SK-N-SH (cell line): Measurements from ENCODE around the gene CUL1. TPM values are rescaled to one million over a fixed set of nuclear protein-coding genes. Genes with fewer than 3 reads are reported as not detected.

Experiments
- CTCF ChIA-PET: fragments of 300-600, 350-600 bp; formaldehyde crosslinking; extraction: SDS; loops from one replicate; lab custom pipeline; 2021; lab: Yijun Ruan, JAX
- POLR2A ChIA-PET: fragments of 350-600 bp; sonication (Branson Sonifier 250); formaldehyde crosslinking; extraction: SDS; loops from one replicate; lab custom pipeline; 2020; ENCODE audit warnings: antibody characterized with exemption, inconsistent platforms; lab: Yijun Ruan, JAX
- DNase-seq: peaks from one replicate; pipeline ENCODE4 v3.0.0; 2012
- H2AFZ ChIP-seq: fragments of 200-600 bp; sonication (generic); 2 replicates; pipeline ENCODE4 v1.8.1; 2016; ENCODE audit warnings: antibody characterized with exemption, mild to moderate bottlenecking, low read depth
- H3F3A ChIP-seq: fragments of 200-600 bp; sonication (generic); replicated peaks from 2 replicates; pipeline ENCODE3; 2016; ENCODE audit warnings: antibody characterized with exemption, mild to moderate bottlenecking; ENCODE audit not compliant: insufficient read depth
- H3K27ac ChIP-seq, 2 experiments: fragments of 200-500 bp in 1 of 2; fragments of 200-600 bp in 1 of 2; sonication (Bioruptor generic) in 1 of 2; sonication (generic), shearing (Covaris generic) in 1 of 2; 2 replicates each; pipeline versions ENCODE4 v1.5.1 to v1.6.1; 2014 to 2016; ENCODE audit warnings: low read depth in 2 of 2, inconsistent platforms in 1 of 2, low read length in 1 of 2, mild to moderate bottlenecking in 1 of 2, mixed read lengths in 1 of 2
- H3K27me3 ChIP-seq: fragments of 200-600 bp; sonication (generic), shearing (Covaris generic); 2 replicates; pipeline ENCODE4 v1.6.1; 2016; ENCODE audit warnings: mixed run types; ENCODE audit not compliant: insufficient read depth
- H3K36me3 ChIP-seq, 2 experiments: fragments of 200-500 bp in 1 of 2; fragments of 200-600 bp in 1 of 2; sonication (Bioruptor generic) in 1 of 2; sonication (generic) in 1 of 2; replicated peaks in 1 of 2; 2 replicates each; pipeline versions ENCODE3 to v1.5.1; 2014 to 2016; ENCODE audit warnings: low read length in 1 of 2, mild to moderate bottlenecking in 1 of 2; ENCODE audit not compliant: insufficient read depth in 2 of 2, control insufficient read depth in 1 of 2
- H3K4me1 ChIP-seq, 2 experiments: fragments of 200-500 bp in 1 of 2; fragments of 200-600 bp in 1 of 2; sonication (Bioruptor generic) in 1 of 2; sonication (generic), shearing (Covaris generic) in 1 of 2; 2 replicates each; pipeline versions ENCODE4 v1.5.1 to v1.6.1; 2014 to 2016; ENCODE audit warnings: low read depth in 1 of 2, low read length in 1 of 2, mixed run types in 1 of 2; ENCODE audit not compliant: insufficient read depth in 2 of 2, control insufficient read depth in 1 of 2
- H3K4me2 ChIP-seq: fragments of 200-600 bp; sonication (generic), shearing (Covaris generic); 2 replicates; pipeline ENCODE4 v1.6.1; 2017; ENCODE audit warnings: mixed run types
- H3K4me3 ChIP-seq, 2 experiments: fragments of 200-500 bp in 1 of 2; fragments of 200-600 bp in 1 of 2; sonication (Bioruptor generic) in 1 of 2; sonication (generic), shearing (Covaris generic) in 1 of 2; 2 replicates each; pipeline versions ENCODE4 v1.5.1 to v1.8.1; 2014 to 2016; ENCODE audit warnings: low read depth in 2 of 2, inconsistent platforms in 1 of 2, low read length in 1 of 2, mild to moderate bottlenecking in 1 of 2, mixed read lengths in 1 of 2, moderate library complexity in 1 of 2
- H3K79me2 ChIP-seq: fragments of 200-600 bp; sonication (generic); 2 replicates; pipeline ENCODE4 v1.8.1; 2017; ENCODE audit warnings: mild to moderate bottlenecking; ENCODE audit not compliant: insufficient read depth
- H3K9ac ChIP-seq: fragments of 200-600 bp; sonication (generic); 2 replicates; pipeline ENCODE4 v1.6.1; 2017; ENCODE audit warnings: mixed run types
- H3K9me2 ChIP-seq: fragments of 200-600 bp; sonication (generic); 2 replicates; pipeline ENCODE4 v1.6.1; 2017; ENCODE audit warnings: mixed run types
- H3K9me3 ChIP-seq: fragments of 200-600 bp; sonication (generic); 2 replicates; pipeline ENCODE4 v1.6.1; 2017; ENCODE audit warnings: mixed run types, mild to moderate bottlenecking, moderate library complexity
- H4K20me1 ChIP-seq: fragments of 200-600 bp; sonication (generic); 2 replicates; pipeline ENCODE4 v1.6.1; 2017; ENCODE audit warnings: mild to moderate bottlenecking, mixed run types; ENCODE audit not compliant: insufficient read depth
- EP300 ChIP-seq, 2 experiments: IDR thresholded peaks; 2 replicates each; pipeline versions ENCODE4 v1.4.0 to v1.6.1; 2012; ENCODE audit warnings: borderline replicate concordance in 1 of 2, low read depth in 1 of 2, low read length in 1 of 2
- GABPA ChIP-seq: IDR thresholded peaks from 2 replicates; pipeline ENCODE4 v1.4.0; 2012; ENCODE audit warnings: low read depth, mild to moderate bottlenecking
- NFIC ChIP-seq: IDR thresholded peaks from 2 replicates; pipeline ENCODE4 v1.4.0; 2012; ENCODE audit warnings: borderline replicate concordance
- NRF1 ChIP-seq: IDR thresholded peaks from 2 replicates; pipeline ENCODE4 v1.6.1; 2012; ENCODE audit warnings: low read depth, mild to moderate bottlenecking, low read length
- SIN3A ChIP-seq: IDR thresholded peaks from 2 replicates; pipeline ENCODE4 v1.6.1; 2012; ENCODE audit warnings: low read depth, mild to moderate bottlenecking, low read length, moderate library complexity, borderline replicate concordance
- YY1 ChIP-seq: IDR thresholded peaks from 2 replicates; pipeline ENCODE4 v1.4.0; 2012; ENCODE audit warnings: low read depth, mild to moderate bottlenecking
- WGBS: methylation state at CpG from one replicate; pipeline ENCODE4 v1.1.6; 2017; ENCODE audit warnings: low lambda C conversion rate; 5-methylcytosine and 5-hydroxymethylcytosine counted together
- polyA plus RNA-seq, 3 experiments: library from polyadenylated mRNA; depleted of rRNA; stranded (reverse); fragments of >200 nt; gene quantifications; 2 replicates each; pipeline ENCODE4 v1.2.3, GENCODE V29; 2012

Gene CUL1
- polyA plus RNA-seq, 1 of the 3 experiments (the other 2 are of a cell fraction) = 45.2 TPM

DNA sequence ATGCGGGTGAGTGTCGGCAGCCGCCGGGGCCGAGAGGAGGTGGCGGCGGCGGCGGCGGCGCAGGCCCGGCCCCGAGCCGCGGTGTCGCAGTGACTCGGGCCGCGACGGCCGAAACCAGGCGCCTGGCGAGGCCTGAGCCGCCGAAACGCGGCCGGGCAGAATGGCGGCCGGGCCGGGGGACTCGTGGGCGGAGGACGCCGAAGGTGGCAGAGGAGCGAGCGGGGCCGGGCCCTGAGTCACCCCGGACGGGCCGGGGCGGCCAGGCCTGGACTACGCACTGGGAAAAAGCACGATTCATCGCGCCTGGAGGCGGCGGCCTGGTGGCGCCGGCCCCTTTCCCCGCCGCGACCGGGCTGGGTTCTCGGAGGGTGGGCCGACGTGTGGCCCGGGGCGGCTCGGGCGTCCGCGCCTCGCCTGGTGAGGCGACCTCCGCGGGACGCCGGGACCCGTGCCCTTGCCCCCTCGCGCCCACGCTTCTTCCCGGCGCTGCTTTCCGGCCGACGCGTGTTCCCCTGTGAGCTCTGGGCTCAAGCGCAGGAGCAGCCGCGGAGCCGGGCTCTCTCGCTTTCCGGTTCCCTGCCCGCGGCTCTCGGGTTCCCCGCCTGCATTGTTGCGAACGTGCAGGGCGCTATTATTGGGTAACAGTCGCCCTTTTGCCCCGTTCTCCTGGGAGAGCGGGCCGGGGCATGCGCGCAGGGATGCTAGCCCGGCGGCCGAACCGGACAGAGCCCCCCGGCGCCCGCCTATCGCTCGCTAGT, 500 bp downstream of the CUL1 start:
- Histone ChIP-seq H3K4me3 (peak overlapping the region; percentile 84 to 100), H2AFZ (peak overlapping the region; percentile 7; the same call in 1 of the 2 replicates), H3K4me1 (peaks cover 28 to 33% of the 10 kb centered on the region in 2 experiments), H3F3A (peaks cover 13% of the 10 kb centered on the region), H3K27ac (peak overlapping the region; percentile 77 to 91), H3K36me3 (peaks cover 0 to 2% of the 10 kb centered on the region in 2 experiments), H3K9me2 (no peaks in the 10 kb centered on the region), H3K27me3 (no peaks in the 10 kb centered on the region), H3K79me2 (peaks cover 51% of the 10 kb centered on the region), H3K4me2 (peak overlapping the region; percentile 96), H4K20me1 (peaks cover 46% of the 10 kb centered on the region), H3K9ac (peak overlapping the region; percentile 86), H3K9me3 (no peaks in the 10 kb centered on the region)
- 4% methylated on average over 18 of the region's 107 CpGs for WGBS
- DNase-seq = peak; percentile 89
- TF ChIP-seq NRF1 = peak; percentile 58
- TF ChIP-seq YY1 = peak; percentile 11; the same call in 1 of the 2 replicates
- TF ChIP-seq EP300 (IDR thresholded peaks at IDR 0.05; ENCODE audit: borderline replicate concordance in 1 of 2, low read depth in 1 of 2, low read length in 1 of 2) = 0 out of 4 replicates have a peak, but pooled peaks of 1 of the 2 experiments have one; percentile 30
- TF ChIP-seq SIN3A = no peak
- CTCF ChIA-PET = interaction anchor here (0.8 to 2.0 kb wide), 6 partner anchors 49 to 157 kb away, joined by 3 to 9 read pairs (median 3); no protein-coding TSS in a partner anchor
- POLR2A ChIA-PET = interaction anchor here (0.6 to 0.9 kb wide), 3 partner anchors 9 to 264 kb away, joined by 3 to 4 read pairs (median 3); no protein-coding TSS in a partner anchor

- Histone ChIP-seq H3K9ac (peak overlapping the region; percentile 86), H3K9me3 (no peaks in the 10 kb centered on the region), H3K36me3 (peaks cover 0 to 2% of the 10 kb centered on the region in 2 experiments), H2AFZ (no peak overlapping the region; the same call in 1 of the 2 replicates), H3K27ac (peak overlapping the region; percentile 77 to 91), H4K20me1 (peaks cover 54% of the 10 kb centered on the region), H3K9me2 (no peaks in the 10 kb centered on the region), H3F3A (peaks cover 13% of the 10 kb centered on the region), H3K4me3 (peak overlapping the region; percentile 84 to 100), H3K4me2 (peak overlapping the region; percentile 96), H3K4me1 (peaks cover 34 to 36% of the 10 kb centered on the region in 2 experiments), H3K27me3 (no peaks in the 10 kb centered on the region), H3K79me2 (peaks cover 59% of the 10 kb centered on the region)
- no peak for DNase-seq
- CTCF ChIA-PET = interaction anchor here (0.7 to 1.6 kb wide), 5 partner anchors 11 to 242 kb away, joined by 3 to 5 read pairs (median 4); no protein-coding TSS in a partner anchor
- 21% methylated on average over 17 of the region's 36 CpGs for WGBS
- TF ChIP-seq NFIC (0 out of 2 replicates have a peak, but pooled peaks have one; percentile 7), SIN3A (peak; percentile 8; the same call in 1 of the 2 replicates), GABPA (no peak)
- POLR2A ChIA-PET = interaction anchor here (1.2 kb wide), 1 partner anchor 117 kb away, joined by 4 read pairs; no protein-coding TSS in a partner anchor
These were observed 1.3 kb downstream of the CUL1 start for GRCh38 chr7:148699782-148700629.
